K562 (cell line): ENCODE results near the gene LPXN. TPM values are rescaled to one million over a fixed set of nuclear protein-coding genes. Genes with fewer than 3 reads are reported as not detected.

ENCODE experiments used
- CBX8 ChIP-seq: fragments of 200-600 bp; sonication (generic); IDR thresholded peaks from 2 replicates; pipeline ENCODE4 v1.6.1; 2012; ENCODE audit warnings: borderline replicate concordance, mixed run types, low read depth, mild to moderate bottlenecking, moderate library complexity, mixed read lengths, low read length, control low read depth, inconsistent platforms; ENCODE audit not compliant: poor library complexity, severe bottlenecking; ENCODE audit errors: extremely low read depth
- CXXC5 ChIP-seq: fragments of 250-450 bp; sonication (Bioruptor Pico); IDR thresholded peaks from 2 replicates; pipeline ENCODE4 v1.8.0; 2022; ENCODE audit warnings: inconsistent platforms, mild to moderate bottlenecking, moderate library complexity
- FOSL1 ChIP-seq: fragments of 200-800 bp; sonication (Bioruptor generic); conservative IDR thresholded peaks from 2 replicates; pipeline ENCODE4 v1.6.1; 2016; ENCODE audit warnings: missing genetic modification characterization, missing compliant biosample characterization
- HES1 ChIP-seq: fragments of 450-650 bp; IDR thresholded peaks from 2 replicates; pipeline ENCODE4 v1.6.1; 2016; ENCODE audit warnings: low read depth, mild to moderate bottlenecking, moderate library complexity
- HEY1 ChIP-seq: fragments of 250-450 bp; sonication (Bioruptor Pico); IDR thresholded peaks from 2 replicates; pipeline ENCODE4 v1.5.0; 2020; ENCODE audit warnings: mild to moderate bottlenecking, moderate library complexity, borderline replicate concordance
- IRF1 ChIP-seq: sonication (generic); formaldehyde crosslinking; IDR thresholded peaks from 2 replicates; pipeline ENCODE4 v1.8.0; 2022; ENCODE audit warnings: missing genetic modification reagents, mild to moderate bottlenecking, borderline replicate concordance
- NFATC3 ChIP-seq: fragments of 450-650 bp; IDR thresholded peaks from 2 replicates; pipeline ENCODE4 v1.6.1; 2017; ENCODE audit warnings: mild to moderate bottlenecking
- ZHX1 ChIP-seq: fragments of 150-350 bp; conservative IDR thresholded peaks from 2 replicates; pipeline ENCODE4 v1.6.1; 2014; ENCODE audit warnings: low read length
- polyA plus RNA-seq, 8 experiments: library from polyadenylated mRNA; depleted of rRNA in 4 of 8; stranded (reverse) in 5 of 8; unstranded in 3 of 8; fragments of >200 nt; fragmentation: Nextera tagmentation in 2 of 8; fragmentation: Illumina TruSeq in 1 of 8; extraction: Ambion mirVana in 2 of 8; extraction: Trizol in 1 of 8; gene quantifications; 2 replicates each; pipeline versions ENCODE4 v1.2.1 to v1.2.3, GENCODE V29; 2011 to 2014; ENCODE audit warnings: inconsistent platforms in 1 of 8, missing spikeins in 1 of 8
- total RNA-seq, 7 experiments: library from RNA; depleted of rRNA in 6 of 7; stranded (reverse); fragments of >200 nt in 6 of 7; fragmentation: Illumina TruSeq in 2 of 7; extraction: Trizol in 2 of 7; gene quantifications; 2 replicates each; pipeline versions ENCODE4 v1.2.1 to v1.2.3, GENCODE V29; 2011 to 2021; ENCODE audit warnings: low replicate concordance in 1 of 7

Gene LPXN
- total and polyA plus RNA-seq, 9 of the 15 experiments (the other 6 are each of a cell fraction or from before 2014, with no cell fraction given) = 0.73 to 3.1 (median 2.0) TPM

GRCh38 chr11:58546841-58547240, 28.8 kb downstream of the LPXN start (continued):
- no peak for TF ChIP-seq ZHX1
- no peak for TF ChIP-seq HES1
- no peak for TF ChIP-seq FOSL1 (tag)
- TF ChIP-seq IRF1 (CRISPR knock-in tag) = no peak
- no peak for TF ChIP-seq HEY1 (CRISPR knock-in tag)
- no peak for TF ChIP-seq CBX8
- TF ChIP-seq CXXC5 (CRISPR knock-in tag) = no peak
- TF ChIP-seq NFATC3 = no peak
- TF ChIP-seq, all 486 proteins: peak for 0
